HG03135 (cell line): ENCODE data around the gene ASS1.

ENCODE experiments used
- ATAC-seq: cut with Tn5 transposase; IDR thresholded peaks from one replicate; pipeline ENCODE4 v1.9.1; 2021; ENCODE audit warnings: mild to moderate bottlenecking, moderate library complexity; ENCODE audit not compliant: unreplicated experiment

Gene ASS1

DNA sequence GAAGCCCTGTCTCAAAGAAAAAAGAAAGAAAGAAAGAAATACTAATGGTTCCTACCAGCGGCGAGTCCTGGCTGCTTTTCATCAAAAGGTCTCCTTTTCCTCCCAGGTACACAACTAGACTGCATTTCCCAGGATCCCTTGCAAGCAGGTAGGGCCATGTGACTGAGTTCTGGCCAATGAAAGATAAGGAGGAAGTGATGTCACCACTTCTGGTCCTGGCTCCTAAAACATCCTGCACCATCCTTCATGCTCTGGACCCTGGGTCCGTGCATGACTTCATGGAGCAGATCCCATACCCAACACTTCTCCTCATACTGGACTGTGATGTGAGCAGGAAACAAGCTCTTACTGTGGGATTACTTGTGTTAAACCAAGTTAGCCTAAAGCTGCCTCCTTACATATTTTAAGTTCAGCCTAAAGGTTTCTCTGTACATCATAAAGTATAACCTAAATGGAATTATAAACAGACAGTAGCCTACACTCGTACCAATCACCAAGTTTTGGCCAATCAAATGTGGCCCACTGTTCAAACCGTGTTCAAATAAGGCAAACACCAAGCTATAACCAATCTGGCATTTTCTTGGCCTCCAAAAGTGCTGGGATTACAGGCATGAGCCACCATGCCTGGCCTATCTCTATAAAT is 104.5 kb downstream of the ASS1 start:
- ATAC-seq, result no peak
